ENCODE results near the gene DLGAP1.
"Not testable (repeated sequence)": the region's sequence is repeated elsewhere in the genome, so short reads cannot be mapped to it uniquely, and the experiment has no call there.

Gene DLGAP1

GRCh38 chr18:3667255-3668137, 787.6 kb downstream of the DLGAP1 start:
- no peak for DNase-seq

GRCh38 chr18:3666526-3667254, 788.4 kb downstream of the DLGAP1 start:
- no peak for DNase-seq

- DNase-seq = peak; percentile 89
These were observed 789.2 kb downstream of the DLGAP1 start for GRCh38 chr18:3665780-3666525.

DNA sequence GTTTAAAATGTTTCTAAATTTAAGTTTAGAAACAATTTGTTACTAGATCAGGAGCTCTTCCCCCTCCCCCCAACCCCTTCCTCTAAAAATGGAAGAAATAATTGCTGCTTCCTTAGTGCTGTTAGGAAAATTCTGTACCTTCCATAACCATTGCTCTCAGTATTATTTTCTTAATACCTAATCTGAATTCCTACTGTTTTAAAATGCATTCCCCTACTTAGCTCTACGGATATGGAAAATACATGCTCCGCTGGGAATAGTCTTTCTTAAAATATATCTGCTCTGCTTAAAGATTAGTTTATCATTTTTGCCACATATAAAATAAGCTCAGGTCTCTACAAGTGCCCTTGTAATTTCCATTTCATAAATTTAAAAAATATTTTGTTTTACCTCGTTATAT, 789.9 kb downstream of the DLGAP1 start:
- no peak for DNase-seq

- no peak for DNase-seq
These were observed 790.4 kb downstream of the DLGAP1 start for GRCh38 chr18:3664563-3665178.

- DNase-seq = no peak
These were observed 791.1 kb downstream of the DLGAP1 start for GRCh38 chr18:3663870-3664512.

DNA sequence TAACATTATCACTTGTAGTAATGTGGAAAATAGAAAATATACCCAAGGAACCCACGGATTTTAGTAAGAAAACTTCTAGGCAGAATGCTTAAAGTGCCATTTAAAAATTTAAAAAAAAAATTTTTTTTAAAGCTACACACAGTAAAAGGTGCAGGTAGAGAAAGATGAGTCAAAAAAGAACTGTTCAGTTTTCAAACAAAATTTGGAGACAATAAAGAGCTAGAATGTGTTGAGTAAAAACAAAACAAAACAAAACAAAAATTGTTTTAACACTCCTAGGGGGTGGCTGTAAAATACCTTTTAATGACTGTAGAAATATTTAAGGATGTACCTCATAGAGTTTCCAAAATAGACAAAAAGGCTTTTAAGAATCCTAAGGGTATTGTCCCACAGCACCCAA, 793.1 kb downstream of the DLGAP1 start:
- no peak for DNase-seq

- DNase-seq = no peak
These were observed 794.2 kb downstream of the DLGAP1 start for GRCh38 chr18:3660739-3661515.

DNA sequence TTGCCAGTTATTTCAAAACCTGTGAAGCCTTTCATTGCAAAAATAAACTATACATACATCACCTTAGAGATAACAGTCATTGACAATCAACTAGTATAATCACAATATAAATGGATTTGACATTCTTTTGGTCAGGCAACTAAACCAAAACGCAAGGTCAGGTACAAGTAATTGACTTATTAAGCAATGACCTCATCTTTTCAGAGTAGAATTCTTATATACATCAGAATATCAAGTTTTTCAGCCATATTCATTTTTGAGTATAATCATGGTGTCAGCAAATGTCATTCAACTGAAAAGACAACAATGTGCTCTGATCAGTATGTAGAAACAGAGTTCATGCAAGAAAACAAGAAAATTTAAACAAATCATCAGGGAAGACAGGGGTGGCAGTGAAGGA, 796.6 kb downstream of the DLGAP1 start:
- DNase-seq = no peak

GRCh38 chr18:3655254-3656050, 799.7 kb downstream of the DLGAP1 start:
- no peak for DNase-seq

- DNase-seq = no peak
These were observed 800.5 kb downstream of the DLGAP1 start for GRCh38 chr18:3654442-3655253.

DNA sequence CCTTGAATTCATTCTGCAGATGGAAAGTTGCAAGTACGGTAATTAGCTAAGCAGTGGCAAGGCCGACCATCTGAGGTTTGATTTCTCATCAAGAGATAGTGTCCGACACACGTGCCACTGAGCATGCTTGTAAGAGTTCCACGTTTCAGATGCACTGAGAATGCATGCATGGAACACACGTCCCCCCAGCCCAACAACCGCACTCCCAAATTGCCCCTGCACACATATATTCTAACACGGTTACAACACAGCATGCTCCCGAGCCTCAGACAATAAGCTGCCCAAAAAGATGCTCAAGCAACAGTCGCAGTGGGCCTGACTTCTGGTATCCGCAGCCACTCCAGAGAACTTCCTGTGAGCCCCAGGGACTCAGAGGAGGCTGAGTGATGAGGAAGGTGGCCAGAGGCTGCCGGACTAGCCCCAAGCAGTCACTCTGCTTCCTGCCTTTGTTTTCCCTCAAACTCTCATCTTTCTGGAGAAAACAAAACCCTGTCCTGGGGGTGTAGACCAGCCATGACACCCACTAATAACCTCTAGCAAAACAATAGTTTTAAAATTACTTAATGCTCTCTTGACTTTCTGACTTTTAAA, 801.2 kb downstream of the DLGAP1 start:
- no peak for DNase-seq

DNA sequence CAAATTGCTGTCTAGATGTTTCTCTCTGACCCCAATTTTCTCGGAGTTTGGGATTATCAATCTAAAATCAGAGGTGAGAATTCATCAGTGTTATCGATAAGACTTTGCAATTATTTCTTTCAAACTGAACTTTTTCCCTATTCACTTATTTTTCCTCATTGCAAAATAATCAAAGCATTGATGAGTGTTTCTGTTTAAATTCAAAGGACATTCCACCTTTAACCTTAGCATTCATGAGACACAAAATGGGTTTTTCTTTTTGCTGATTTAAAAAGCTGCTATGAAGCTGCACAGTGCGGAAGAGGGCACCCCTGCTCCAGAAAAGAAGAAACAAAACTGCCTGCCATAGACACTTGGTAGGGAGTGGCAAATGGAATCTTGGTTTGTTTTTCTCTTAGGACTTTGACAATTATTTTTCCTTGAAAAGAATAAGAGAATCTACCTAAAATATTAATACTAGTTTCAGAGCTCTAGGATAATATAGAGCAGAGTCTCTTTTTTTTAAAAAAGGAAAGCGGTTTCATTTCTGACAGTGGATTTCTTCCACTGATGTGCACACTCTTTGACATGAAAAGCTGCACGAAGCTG, 801.8 kb downstream of the DLGAP1 start:
- no peak for DNase-seq

DNA sequence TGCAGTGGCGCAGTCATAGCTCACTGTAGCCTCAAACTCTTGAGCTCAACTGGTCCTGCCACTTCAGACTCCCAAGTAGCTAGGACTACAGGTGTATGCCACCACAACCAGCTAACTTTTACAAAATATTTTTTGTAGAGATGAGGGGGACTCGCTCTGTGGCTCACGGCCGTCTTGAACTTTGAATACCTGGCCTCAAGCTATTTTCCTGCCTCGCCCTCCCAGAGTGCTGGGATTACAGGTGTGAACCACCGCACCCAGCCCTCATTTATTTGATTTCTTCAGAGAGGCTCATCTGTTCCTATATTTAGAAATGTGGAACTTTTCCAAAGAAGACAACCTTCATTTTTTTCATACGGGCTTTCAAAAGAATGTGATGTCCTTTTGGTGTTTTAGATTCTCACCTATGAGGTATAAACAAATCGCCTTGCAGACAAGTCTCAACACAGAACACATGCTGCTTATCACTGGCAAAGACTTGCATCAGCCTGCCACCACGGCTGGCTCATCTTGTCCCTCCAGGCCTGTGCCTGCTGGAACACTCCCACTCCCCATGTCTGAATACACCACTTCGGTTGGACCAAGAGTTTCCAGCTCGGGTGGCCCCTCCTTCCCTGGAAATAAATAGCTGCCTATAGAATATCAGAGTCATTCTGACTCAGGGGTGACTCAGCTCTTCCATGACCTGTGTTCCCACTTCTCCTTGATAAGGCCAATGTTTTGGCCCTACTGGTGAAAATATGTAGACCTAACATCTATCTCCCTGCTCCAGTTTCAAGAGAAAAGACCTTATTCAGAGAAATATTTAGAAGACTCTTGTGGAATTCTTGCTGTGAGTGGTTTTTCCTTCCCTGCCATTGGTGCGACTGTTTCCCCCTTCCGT, 802.5 kb downstream of the DLGAP1 start:
- peak; percentile 84 for DNase-seq

DNA sequence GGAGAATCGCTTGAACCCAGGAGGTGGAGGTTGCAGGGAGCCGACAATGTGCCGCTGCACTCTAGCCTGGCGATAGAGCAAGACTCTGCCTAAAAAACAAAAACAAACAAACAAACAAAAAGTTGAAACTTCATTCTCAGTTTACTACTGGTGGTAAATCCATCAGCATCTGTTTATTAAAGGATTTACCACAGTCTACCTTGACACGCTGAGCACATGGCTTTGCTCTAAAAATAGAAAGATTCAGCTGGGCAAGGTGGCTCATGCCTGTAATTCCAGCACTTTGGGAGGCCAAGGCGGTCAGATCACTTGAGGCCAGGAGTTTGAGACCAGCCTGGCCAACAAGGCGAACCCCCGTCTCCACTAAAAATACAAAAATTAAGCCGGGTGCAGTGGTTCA, 803.8 kb downstream of the DLGAP1 start:
- no peak for DNase-seq

DNA sequence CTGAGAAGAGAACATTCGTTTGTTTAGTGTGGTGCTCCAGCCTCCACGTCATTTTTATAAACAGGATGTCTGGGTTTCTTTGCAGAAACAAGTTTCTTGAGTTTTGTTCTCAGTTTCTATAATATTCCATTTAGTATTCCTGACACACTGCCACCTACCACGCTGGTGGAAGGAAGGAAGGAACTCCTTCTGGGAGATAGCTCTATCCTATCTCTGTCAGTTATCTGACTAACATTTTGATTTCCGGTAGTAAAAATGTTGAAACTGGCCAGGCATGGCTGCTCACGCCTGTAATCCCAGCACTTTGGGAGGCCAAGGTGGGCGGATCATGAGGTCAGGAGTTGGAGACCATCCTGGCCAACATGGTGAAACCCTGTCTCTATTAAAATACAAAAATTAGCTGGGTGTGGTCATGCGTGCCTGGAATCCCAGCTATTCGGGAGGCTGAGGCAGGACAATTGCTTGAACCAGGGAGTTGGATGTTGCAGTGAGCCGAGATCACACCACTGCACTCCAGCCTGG, 804.5 kb downstream of the DLGAP1 start:
- not testable (repeated sequence) for DNase-seq

GRCh38 chr18:3649633-3650426, 805.3 kb downstream of the DLGAP1 start:
- DNase-seq = no peak

Measured in activated effector memory CD4-positive, alpha-beta T cell treated with anti-CD3 and anti-CD28 coated beads, Interleukin-2, amount 50 U/mL, for 16 hours (primary cell).